ENCODE results near the gene CMIP. TPM values are rescaled to one million over a fixed set of nuclear protein-coding genes. Genes with fewer than 3 reads are reported as not detected.

The CMIP gene
- total RNA-seq, 4 donors from 2014 or later = 17.1 to 60.5 (median 39.7) TPM

GRCh38 chr16:81495321-81496234, 51.0 kb downstream of the CMIP start:
- no peak for TF ChIP-seq POLR2A (IDR thresholded peaks at IDR 0.05)
- TF ChIP-seq, protein P1, sequence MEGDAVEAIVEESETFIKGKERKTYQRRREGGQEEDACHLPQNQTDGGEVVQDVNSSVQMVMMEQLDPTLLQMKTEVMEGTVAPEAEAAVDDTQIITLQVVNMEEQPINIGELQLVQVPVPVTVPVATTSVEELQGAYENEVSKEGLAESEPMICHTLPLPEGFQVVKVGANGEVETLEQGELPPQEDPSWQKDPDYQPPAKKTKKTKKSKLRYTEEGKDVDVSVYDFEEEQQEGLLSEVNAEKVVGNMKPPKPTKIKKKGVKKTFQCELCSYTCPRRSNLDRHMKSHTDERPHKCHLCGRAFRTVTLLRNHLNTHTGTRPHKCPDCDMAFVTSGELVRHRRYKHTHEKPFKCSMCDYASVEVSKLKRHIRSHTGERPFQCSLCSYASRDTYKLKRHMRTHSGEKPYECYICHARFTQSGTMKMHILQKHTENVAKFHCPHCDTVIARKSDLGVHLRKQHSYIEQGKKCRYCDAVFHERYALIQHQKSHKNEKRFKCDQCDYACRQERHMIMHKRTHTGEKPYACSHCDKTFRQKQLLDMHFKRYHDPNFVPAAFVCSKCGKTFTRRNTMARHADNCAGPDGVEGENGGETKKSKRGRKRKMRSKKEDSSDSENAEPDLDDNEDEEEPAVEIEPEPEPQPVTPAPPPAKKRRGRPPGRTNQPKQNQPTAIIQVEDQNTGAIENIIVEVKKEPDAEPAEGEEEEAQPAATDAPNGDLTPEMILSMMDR (IDR thresholded peaks at IDR 0.05) = peak in 2 of 6 experiments; percentile 11 to 20
- intact Hi-C loops (cut with DNase I) = no loop called here
- Histone ChIP-seq H3K4me3 (no peak overlapping the region), H3K36me3 (no peaks in the 10 kb centered on the region), H3K4me1 (peaks cover 65 to 100% (median 83%) of the 10 kb centered on the region in 3 donors), H3K27me3 (no peaks in the 10 kb centered on the region), H3K9me3 (no peaks in the 10 kb centered on the region), H3K27ac (peak overlapping the region; percentile 88 to 96 (median 92))
- 34 to 37% methylated on average over 3 to 13 of the region's 17 CpGs for WGBS, 2 donors
- no peak for DNase-seq

- 90 to 98% methylated on average over 7 of the region's 7 CpGs for WGBS, 2 donors
Measured at GRCh38 chr16:81496321-81496720, 51.7 kb downstream of the CMIP start.

GRCh38 chr16:81496742-81497141, 52.1 kb downstream of the CMIP start:
- Histone ChIP-seq H3K36me3 (no peaks in the 10 kb centered on the region), H3K9me3 (no peaks in the 10 kb centered on the region), H3K27ac (peak overlapping the region; percentile 62 to 81 (median 65)), H3K27me3 (no peaks in the 10 kb centered on the region), H3K4me3 (no peak overlapping the region), H3K4me1 (peaks cover 65 to 100% (median 80%) of the 10 kb centered on the region in 3 donors)
- intact Hi-C loops (cut with DNase I) = no loop called here
- no peak for TF ChIP-seq POLR2A (IDR thresholded peaks at IDR 0.05)
- WGBS, 2 donors = 61 to 88% methylated on average over 3 to 6 of the region's 6 CpGs
- DNase-seq = no peak

More at GRCh38 chr16:81496321-81496720, 51.7 kb downstream of the CMIP start:
- H3K36me3 ChIP-seq = no peaks in the 10 kb centered on the region
- H3K27ac ChIP-seq = peak overlapping the region in 2 of 4 donors; percentile 91 to 96
- intact Hi-C loops (cut with DNase I) = no loop called here
- DNase-seq = no peak
- no peaks in the 10 kb centered on the region for H3K27me3 ChIP-seq
- H3K4me3 ChIP-seq = no peak overlapping the region
- TF ChIP-seq POLR2A (IDR thresholded peaks at IDR 0.05) = no peak
- TF ChIP-seq, protein P1 (IDR thresholded peaks at IDR 0.05) = no peak
- peaks cover 65 to 100% (median 83%) of the 10 kb centered on the region in 3 donors for H3K4me1 ChIP-seq
- H3K9me3 ChIP-seq = no peaks in the 10 kb centered on the region

GRCh38 chr16:81497690-81498089, 53.1 kb downstream of the CMIP start:
- Histone ChIP-seq H3K27me3 (no peaks in the 10 kb centered on the region), H3K36me3 (no peaks in the 10 kb centered on the region), H3K9me3 (no peaks in the 10 kb centered on the region), H3K27ac (peak overlapping the region; percentile 62 to 81 (median 65)), H3K4me3 (peak overlapping the region in 2 of 4 donors; percentile 0 to 37), H3K4me1 (peaks cover 57 to 98% (median 71%) of the 10 kb centered on the region in 3 donors)
- intact Hi-C loops (cut with DNase I) = no loop called here
- no peak for DNase-seq
- TF ChIP-seq, protein P1 (IDR thresholded peaks at IDR 0.05) = peak in 5 of 6 experiments; percentile 19 to 52 (median 40)
- TF ChIP-seq POLR2A (IDR thresholded peaks at IDR 0.05) = no peak
- 12 to 61% methylated on average over 4 to 6 of the region's 10 CpGs for WGBS, 2 donors

GRCh38 chr16:81498351-81498750, 53.7 kb downstream of the CMIP start:
- WGBS, 2 donors = 82 to 100% methylated on average over 6 to 11 of the region's 11 CpGs
- Histone ChIP-seq H3K4me3 (no peak overlapping the region), H3K4me1 (peaks cover 50 to 98% (median 64%) of the 10 kb centered on the region in 3 donors), H3K27ac (peak overlapping the region in 3 of 4 donors; percentile 62 to 81 (median 65)), H3K9me3 (no peaks in the 10 kb centered on the region), H3K36me3 (no peaks in the 10 kb centered on the region), H3K27me3 (no peaks in the 10 kb centered on the region)
- intact Hi-C loops (cut with DNase I) = no loop called here
- DNase-seq = no peak
- TF ChIP-seq POLR2A (IDR thresholded peaks at IDR 0.05) = no peak
- TF ChIP-seq, protein P1 (IDR thresholded peaks at IDR 0.05) = no peak

Data from esophagus squamous epithelium (tissue), 5 donors.